NB4 (cell line): ENCODE results near the gene SOX6.
"Not testable (repeated sequence)": the region's sequence is repeated elsewhere in the genome, so short reads cannot be mapped to it uniquely, and the experiment has no call there.

ENCODE experiments used
- DNase-seq: peaks from one replicate; pipeline ENCODE4 v3.0.0; 2010; ENCODE audit warnings: low read depth
- H3K4me3 ChIP-seq: one replicate; pipeline ENCODE4 v1.5.1; 2011; ENCODE audit warnings: mild to moderate bottlenecking, low read depth, low read length, moderate library complexity
- MYC ChIP-seq: IDR thresholded peaks from 2 replicates; pipeline ENCODE4 v1.6.1; 2011; ENCODE audit warnings: low read depth, low read length
- POLR2A ChIP-seq: IDR thresholded peaks from 2 replicates; pipeline ENCODE4 v1.6.1; 2011; ENCODE audit warnings: mild to moderate bottlenecking; ENCODE audit not compliant: insufficient read length; ENCODE audit errors: extremely low read depth
- TF ChIP-seq, protein P1 (sequence below): IDR thresholded peaks from one replicate; pipeline ENCODE4 v1.5.1; 2012; ENCODE audit warnings: low read depth, low read length
- TF ChIP-seq, protein P2 (sequence below): IDR thresholded peaks from 2 replicates; pipeline ENCODE4 v1.6.1; 2011; ENCODE audit warnings: low read depth, low read length

The SOX6 gene

DNA sequence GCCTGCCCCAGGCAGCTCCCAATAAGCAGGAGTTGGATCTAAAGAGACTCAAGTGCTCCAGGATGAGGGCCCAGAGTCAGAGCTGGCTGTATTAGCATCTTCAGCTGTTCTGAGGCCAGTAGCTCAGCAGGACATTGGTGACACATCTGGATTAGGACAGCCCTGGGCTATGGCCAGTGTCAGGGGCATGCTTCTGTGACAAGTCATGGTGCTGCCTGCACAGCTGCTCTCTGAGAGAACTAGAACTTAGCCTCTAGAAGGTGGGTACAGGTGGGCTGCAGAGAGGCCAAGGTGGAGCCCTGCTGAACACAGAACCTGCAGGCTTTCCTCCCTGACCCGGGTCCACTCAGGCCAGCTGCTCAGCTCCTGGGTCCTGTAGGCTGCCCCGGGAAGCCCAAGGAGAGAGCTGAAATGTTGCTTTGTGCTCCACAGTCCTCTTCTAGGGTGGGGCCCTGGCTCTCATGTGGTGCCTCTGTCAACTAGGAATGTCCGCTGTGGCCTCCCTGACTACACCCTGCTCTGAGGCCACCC lies 426.9 kb downstream of the SOX6 start:
- no peak overlapping the region for H3K4me3 ChIP-seq
- TF ChIP-seq, protein P1, sequence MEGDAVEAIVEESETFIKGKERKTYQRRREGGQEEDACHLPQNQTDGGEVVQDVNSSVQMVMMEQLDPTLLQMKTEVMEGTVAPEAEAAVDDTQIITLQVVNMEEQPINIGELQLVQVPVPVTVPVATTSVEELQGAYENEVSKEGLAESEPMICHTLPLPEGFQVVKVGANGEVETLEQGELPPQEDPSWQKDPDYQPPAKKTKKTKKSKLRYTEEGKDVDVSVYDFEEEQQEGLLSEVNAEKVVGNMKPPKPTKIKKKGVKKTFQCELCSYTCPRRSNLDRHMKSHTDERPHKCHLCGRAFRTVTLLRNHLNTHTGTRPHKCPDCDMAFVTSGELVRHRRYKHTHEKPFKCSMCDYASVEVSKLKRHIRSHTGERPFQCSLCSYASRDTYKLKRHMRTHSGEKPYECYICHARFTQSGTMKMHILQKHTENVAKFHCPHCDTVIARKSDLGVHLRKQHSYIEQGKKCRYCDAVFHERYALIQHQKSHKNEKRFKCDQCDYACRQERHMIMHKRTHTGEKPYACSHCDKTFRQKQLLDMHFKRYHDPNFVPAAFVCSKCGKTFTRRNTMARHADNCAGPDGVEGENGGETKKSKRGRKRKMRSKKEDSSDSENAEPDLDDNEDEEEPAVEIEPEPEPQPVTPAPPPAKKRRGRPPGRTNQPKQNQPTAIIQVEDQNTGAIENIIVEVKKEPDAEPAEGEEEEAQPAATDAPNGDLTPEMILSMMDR = no peak
- no peak for TF ChIP-seq POLR2A
- TF ChIP-seq, protein P2, sequence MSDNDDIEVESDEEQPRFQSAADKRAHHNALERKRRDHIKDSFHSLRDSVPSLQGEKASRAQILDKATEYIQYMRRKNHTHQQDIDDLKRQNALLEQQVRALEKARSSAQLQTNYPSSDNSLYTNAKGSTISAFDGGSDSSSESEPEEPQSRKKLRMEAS = no peak
- TF ChIP-seq MYC = no peak
- no peak for DNase-seq

DNA sequence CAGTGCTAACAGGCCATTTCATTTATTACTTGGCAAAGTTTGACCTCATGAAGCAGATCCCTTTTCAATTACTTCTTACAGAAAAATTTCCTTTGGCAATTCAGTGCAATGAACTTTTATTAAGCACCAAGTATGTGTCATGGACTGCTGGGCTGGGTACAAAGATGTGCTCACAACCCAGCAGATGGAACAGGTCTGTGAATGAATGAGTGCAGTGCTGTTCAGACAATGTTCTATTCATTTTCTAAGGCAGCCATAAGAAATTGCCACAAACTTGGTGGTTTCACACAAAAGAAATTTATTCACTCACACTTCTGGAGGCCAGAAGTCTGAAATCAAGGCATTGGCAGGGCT lies 428.5 kb downstream of the SOX6 start:
- DNase-seq = no peak
- TF ChIP-seq, protein P1 = no peak
- TF ChIP-seq MYC = no peak
- TF ChIP-seq POLR2A = no peak
- TF ChIP-seq, protein P2 = no peak

DNA sequence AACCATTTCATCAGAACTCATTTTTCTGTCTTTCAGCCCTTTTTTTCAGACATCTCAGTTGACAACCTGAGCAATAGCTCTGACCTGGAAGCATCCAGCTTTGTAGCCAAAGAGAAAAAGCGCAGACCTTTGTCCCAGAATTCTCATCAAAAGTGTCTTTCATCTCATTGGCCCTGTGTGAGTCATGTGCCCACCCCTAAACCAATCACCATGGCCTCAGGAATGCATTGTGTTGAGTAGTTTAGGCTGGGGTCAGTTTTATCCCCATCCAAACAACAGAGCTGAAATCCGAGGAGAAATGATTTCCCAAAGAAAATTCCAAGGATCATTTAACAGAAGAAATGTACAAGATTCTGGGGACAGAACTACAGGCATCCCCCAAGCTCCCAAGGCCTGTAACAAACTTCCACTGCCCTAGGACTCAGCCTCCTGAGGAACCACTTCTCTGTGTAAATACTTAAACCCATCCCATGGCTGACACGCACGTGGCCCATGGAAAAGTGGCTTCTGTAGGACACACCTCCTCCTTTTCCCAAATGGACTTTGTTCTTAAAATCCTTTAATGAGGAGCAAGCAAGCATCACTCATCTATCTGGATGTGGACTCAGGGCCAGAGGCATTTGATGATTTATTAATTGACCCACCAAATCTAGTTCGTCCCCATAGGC lies 429.0 kb downstream of the SOX6 start:
- no peak for DNase-seq
- H3K4me3 ChIP-seq = no peak overlapping the region
- TF ChIP-seq, protein P1 = no peak
- TF ChIP-seq MYC (no peak), POLR2A (no peak)
- TF ChIP-seq, protein P2 = no peak

More for the DNA sequence above, 428.5 kb downstream of the SOX6 start:
- H3K4me3 ChIP-seq = no peak overlapping the region

DNA sequence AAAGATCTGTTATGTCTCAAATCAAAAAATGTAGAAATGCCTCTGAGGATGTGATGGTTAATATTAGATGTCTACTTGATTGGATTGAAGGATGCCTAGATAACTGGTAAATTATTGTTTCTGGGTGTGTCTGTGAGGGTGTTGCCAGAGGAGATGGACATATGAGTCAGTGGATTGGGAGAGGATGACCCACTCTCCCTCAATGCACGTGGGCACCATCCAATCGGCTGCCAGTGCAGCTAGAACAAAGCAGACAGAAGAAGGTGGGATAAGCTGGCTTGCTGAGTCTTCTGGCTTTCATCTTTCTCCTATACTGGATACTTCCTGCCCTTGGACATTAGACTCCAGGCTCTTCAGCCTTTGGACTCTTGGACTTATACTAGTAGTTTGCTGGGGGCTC lies 430.3 kb downstream of the SOX6 start:
- TF ChIP-seq, protein P2 = no peak
- TF ChIP-seq, protein P1 = no peak
- TF ChIP-seq POLR2A = no peak
- TF ChIP-seq MYC = no peak
- H3K4me3 ChIP-seq = no peak overlapping the region
- no peak for DNase-seq

DNA sequence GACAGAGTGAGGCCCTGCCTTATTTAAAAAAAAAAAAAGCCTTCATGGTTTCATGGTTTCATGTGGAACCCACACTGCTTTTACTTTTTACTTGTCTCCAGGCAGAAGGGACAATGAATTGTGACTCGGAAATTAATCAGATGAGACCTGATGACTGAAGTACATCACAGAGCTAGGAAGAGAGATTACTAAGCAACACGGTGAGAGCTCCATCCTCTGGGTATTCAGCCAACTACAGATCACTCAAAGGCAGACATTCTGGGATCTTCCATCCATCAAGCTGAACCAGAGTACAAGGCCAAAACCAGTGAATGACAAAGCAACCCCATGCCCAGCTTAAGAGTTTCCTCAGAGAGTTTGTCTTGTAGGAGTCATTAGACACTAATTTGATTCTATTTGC lies 433.2 kb downstream of the SOX6 start:
- no peak for TF ChIP-seq POLR2A
- no peak overlapping the region for H3K4me3 ChIP-seq
- no peak for DNase-seq

DNA sequence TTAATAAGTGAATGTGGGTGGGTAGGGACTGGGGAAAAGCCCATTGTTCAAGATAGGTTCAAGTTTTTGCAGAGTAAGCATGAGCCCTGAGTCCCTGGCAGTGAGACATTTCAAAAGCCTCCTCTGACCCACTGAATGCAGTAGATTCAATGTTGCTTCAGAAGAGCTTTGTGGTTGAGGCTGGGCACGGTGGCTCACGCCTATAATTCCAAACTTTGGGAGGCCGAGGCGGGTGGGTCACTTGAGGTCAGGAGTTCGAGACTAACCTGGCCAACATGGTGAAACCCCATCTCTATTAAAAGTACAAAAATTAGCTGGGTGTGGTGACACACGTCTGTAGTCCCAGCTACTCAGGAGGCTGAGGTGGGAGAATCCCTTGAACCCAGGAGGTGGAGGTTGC lies 433.6 kb downstream of the SOX6 start:
- H3K4me3 ChIP-seq, DNase-seq: not testable (repeated sequence)

DNA sequence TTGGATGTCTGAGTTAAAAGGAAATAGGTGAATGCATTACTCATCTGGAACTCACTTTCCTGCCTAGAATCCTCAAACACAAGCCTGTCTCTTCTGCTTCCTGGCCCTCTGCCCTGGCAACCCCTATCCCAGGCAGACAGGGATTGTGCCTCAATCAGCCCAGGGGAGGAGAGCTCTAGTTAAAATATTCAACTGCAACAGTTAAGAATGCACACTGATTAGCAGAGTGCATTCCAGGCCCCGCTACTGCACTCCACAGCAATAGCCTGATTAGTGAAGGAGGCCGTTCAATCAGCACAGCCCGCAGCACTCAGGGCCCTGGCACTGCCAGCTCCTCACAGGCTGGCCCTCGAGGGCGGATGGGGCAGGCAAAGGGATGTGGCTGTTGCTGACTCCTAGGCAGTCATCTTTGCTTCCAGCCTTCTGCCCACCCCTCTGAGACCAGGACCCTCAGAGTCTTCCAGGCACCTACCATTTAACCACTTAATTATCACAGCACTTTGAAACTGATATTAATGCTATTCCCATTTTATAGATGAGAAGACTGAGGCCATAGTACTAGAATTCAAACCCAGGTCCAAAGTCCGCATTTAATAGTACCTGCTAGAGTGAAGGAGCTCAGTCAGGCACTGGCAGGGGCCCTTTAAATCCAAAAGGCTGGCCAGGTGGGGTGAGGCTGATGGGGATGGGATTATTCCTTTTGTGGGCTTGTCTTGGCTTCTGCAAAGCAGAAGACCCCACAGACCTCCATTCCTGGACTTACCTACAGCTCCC lies 435.3 kb downstream of the SOX6 start:
- TF ChIP-seq, protein P1 = no peak
- no peak for TF ChIP-seq MYC
- TF ChIP-seq, protein P2 = no peak
- TF ChIP-seq POLR2A = no peak
- no peak overlapping the region for H3K4me3 ChIP-seq
- no peak for DNase-seq
